ENCODE results near the gene VWC2.

Gene VWC2

GRCh38 chr7:49852619-49853462, 79.4 kb downstream of the VWC2 start:
- no peak for DNase-seq

- no peak for DNase-seq
Observed at GRCh38 chr7:49855281-49855980, 82.0 kb downstream of the VWC2 start.

DNA sequence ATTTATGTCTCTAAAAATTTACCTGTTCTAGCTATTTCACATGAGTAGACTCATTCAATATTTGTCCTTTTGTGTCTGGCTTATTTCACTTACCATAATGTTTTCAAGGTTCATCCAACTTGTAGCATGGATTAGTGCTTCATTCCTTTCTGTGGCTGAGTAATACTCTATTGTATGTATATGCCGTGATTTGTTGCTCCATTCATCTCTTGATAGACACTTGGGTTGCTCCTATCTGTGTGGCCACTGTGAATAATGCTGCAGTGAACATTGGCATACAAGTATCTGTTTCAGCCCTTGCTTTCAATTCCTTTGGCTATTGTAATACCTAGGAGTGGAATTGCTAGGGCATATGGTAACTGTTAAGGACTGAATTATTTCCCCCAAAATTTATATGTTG, 86.9 kb downstream of the VWC2 start:
- no peak for DNase-seq

GRCh38 chr7:49866076-49866735, 92.8 kb downstream of the VWC2 start:
- no peak for DNase-seq

DNA sequence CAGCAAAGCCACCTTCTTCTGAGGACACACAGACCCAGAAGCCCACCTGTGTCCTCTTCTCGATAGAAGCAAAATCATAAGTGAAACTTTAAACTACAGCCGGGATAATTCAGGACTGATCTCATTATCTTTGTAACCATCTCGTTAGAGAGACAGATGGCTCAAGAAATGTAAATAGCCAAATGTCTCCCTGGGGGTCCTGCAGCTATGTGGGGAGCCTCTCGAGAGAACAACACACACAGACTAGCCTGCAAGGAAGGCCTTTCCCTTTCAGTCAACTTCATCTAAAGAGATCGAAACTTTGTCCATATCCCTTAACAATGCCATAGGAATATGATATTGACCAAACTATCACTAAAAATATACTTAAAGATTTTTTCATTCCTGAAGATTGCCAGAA, 93.5 kb downstream of the VWC2 start:
- DNase-seq = no peak

- no peak for DNase-seq
Observed at GRCh38 chr7:49873420-49873819, 100.0 kb downstream of the VWC2 start.

GRCh38 chr7:49875336-49875735, 101.9 kb downstream of the VWC2 start:
- DNase-seq = no peak

GRCh38 chr7:49876202-49876601, 102.8 kb downstream of the VWC2 start:
- DNase-seq = no peak

DNA sequence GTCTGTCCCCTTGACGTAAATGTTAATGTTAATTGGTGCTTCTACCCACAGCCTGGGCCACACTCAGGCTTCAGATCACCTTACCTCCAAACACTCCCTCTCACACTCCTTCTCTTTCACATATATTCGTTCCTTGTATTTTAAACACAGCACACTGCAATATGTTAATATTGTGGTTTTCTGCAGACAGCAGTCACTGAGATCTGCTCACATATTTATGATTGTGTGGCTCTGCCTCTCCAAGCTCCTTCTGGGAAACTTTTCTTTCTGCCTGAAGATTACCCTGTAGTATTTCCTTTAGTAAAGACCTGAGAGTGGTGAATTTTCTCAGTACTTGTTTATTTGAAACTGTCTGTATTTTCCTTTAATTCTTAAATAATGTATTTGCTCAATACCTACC, 104.7 kb downstream of the VWC2 start:
- no peak for DNase-seq

DNA sequence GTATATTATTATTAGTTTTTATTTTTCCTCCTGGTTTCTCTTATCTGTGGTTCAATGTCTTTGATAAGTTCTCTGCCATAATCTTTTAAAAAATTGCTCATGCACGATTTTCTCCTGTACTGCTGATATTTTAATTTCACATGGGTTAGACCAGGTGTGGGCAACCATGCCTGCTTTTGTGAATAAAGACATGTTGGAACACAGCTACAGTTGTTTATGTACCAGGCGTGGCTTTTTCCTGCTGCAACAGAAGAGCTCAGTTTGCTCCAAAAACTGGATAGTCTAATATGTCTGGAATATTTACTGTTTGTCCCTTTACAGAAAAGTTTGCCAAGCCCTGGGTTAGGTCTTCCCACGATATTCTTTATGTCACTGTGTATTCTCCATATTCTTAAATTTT, 105.2 kb downstream of the VWC2 start:
- DNase-seq = no peak

- no peak for DNase-seq
Observed at GRCh38 chr7:49883933-49884332, 110.5 kb downstream of the VWC2 start.

DNA sequence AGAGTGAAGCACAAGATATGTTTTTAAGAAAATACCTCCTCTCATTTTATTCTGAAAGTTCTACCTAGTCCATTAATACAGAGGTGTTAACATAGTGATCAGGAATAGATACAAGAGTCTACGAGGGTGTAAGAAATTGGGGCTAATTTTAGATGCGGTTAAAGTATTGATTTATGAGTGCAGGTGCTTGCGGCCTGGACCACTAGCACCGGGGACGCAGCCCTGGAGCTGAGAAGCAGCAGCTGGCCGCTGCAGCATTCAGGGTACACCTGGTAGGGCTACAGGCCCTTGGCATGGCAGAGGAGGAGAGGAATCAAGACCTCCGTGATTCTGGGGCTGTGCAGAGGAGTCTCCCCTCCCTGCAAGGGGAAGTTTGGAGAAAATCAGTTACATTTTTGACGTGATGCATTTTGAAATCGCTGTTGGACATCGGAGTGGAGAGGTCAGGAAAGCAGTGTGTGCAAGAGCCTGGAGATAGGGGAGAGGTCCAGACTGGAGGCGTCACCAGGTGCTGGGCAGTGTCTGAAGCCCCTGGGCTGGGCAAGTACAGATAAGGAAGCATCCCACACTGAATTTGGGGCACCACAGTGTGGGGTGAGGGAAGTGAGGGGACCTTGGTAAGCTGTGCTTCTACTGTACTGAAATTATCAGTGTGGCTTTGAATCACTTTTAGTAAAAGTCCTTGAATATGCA, 112.3 kb downstream of the VWC2 start:
- DNase-seq = no peak

- DNase-seq = no peak
Observed at GRCh38 chr7:49892481-49892880, 119.0 kb downstream of the VWC2 start.

DNA sequence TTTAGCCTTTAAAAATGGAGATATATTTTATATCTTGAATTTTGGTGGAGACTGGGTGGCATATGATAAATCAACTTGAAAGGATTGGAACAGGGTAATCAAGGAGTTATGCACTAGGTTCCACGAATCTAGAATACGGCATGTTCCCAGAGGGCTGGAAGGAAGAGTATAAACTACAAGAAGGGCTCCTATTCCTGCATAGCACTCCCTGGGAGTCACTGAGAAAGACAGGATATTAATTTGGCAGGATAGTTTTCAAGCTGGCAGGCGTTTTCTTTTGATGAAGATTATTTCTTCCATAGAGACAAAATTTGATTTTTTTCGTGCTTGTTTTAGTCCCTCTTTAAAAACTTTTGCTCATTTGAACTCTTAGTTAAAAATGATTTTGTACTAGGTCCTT, 119.7 kb downstream of the VWC2 start:
- DNase-seq = no peak

DNA sequence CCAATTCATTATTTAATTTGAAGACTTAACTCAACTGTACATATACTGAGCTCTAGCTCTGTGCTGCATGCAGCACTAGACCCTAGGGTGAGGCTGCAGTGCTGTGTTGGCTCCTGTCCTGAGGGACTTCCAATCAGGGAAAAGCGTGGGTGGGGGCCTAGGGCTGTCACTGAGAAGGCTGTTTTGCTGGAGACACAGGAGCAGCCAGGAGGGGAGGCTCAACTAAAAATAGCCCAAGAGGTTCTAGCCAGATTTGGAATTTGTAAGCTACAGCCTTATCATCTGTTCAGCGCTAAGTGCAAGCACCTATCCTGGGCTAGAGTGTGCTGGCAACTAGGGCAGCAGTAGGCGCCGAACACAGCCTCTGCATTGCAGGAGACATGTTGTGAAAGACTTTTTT, 121.1 kb downstream of the VWC2 start:
- DNase-seq = no peak

- no peak for DNase-seq
Observed at GRCh38 chr7:49911909-49912308, 138.5 kb downstream of the VWC2 start.

GRCh38 chr7:49926720-49927119, 153.3 kb downstream of the VWC2 start:
- no peak for DNase-seq

- no peak for DNase-seq
Observed at GRCh38 chr7:49927631-49928030, 154.2 kb downstream of the VWC2 start.

DNA sequence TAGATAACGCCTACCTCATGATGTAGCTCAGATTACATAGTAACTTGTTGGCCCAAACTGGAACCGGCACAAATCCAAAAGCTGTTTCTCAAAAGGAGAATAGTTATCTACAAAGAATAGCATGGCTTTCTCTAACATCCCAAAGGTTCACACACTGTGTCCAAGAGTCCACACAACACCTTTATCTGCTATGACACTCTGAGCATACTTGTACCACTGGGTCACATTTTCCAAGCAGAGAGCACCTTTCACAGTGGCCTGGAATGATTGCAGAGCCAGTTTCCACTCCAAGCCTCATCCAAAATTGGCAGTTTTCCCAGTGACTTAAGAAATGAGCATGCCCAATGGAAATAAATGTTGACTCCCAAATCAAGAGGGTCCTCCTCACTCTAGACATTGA, 155.3 kb downstream of the VWC2 start:
- no peak for DNase-seq

DNA sequence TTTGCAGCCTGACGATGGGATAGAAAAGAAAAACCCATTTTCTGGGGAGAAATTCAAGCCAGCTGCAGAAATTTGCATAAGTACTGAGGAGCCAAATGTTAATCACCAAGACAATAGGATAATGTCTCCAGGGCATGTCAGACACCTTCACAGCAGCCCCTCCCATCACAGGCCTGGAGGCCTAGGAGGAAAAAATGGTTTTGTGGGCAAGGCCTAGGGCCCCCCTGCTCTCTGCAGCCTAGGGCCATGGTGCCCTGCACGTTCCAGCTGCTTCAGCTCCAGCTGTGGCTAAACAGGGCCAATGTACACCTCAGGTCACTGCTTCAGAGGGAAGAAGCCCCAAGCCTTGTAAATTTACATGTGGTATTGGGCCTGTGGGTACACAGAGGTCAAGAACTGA, 158.2 kb downstream of the VWC2 start:
- DNase-seq = no peak

DNA sequence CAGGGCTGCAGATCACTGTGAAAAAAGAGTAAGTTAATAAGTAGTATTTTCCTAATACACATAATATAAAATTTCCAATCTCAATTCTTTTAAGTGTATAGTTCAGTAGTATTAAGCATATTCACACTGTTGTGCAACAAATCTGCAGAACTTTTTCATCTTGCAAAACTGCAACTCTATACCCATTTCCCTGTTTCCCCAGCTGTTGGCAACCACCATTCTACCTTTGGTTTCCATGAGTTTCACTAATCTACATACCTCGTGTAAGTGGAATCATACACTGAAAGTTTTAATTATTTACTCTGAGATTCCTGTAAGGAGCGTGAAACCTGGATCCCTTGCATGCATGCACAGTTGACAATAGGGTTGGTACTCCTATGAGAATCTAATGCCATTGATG, 164.2 kb downstream of the VWC2 start:
- DNase-seq = no peak
